Left cardiac atrium (tissue), 4 donors: ENCODE results near the gene OR7C2. TPM values are rescaled to one million over a fixed set of nuclear protein-coding genes. Genes with fewer than 3 reads are reported as not detected.

Experiments
- ATAC-seq, 2 donors: fragments of 200-7000 bp; cut with Tn5 transposase; one replicate each; pipeline ENCODE4 v1.9.1; 2020; ENCODE audit warnings: mild to moderate bottlenecking in 2 of 2, moderate library complexity in 2 of 2
- DNase-seq: peaks from one replicate; pipeline ENCODE4 v3.0.0-alpha.2; 2020
- intact Hi-C, 2 donors: fragments of 100-400 bp; cut with DNase I; formaldehyde crosslinking; loops; one replicate each; pipeline versions ENCODE4 v1.14.1 to v1.15.1; 2022 to 2023
- total RNA-seq, 2 donors: library from RNA; stranded (reverse); fragmentation: NEBNext Ultra II Directional; extraction: Animal tissue kit (Norgen Biotek cat#: 25700); gene quantifications; one replicate each; pipeline ENCODE4 v1.2.1, GENCODE V29; 2021
- donor health status: DM: no; HTN: yes; CAD: no.
- donor health status: DM: no; HTN: yes; CAD: no; lungs with severe emphysema.
- donor health status: DM: yes; HTN: yes; CAD: no.
- donor health status: Dilated cardiomyopathy.

OR7C2 gene
- total RNA-seq, 2 donors from 2014 or later, result not detected

- intact Hi-C loops, result no loop called here
- DNase-seq (no peak), ATAC-seq (no peak)
Observed at GRCh38 chr19:14977128-14977527, 35.8 kb downstream of the OR7C2 start.

- no peak for DNase-seq
- no peak for ATAC-seq
- intact Hi-C loops, result no loop called here
Observed at GRCh38 chr19:14978161-14978776, 37.0 kb downstream of the OR7C2 start.

GRCh38 chr19:14979476-14980255 is 38.4 kb downstream of the OR7C2 start, which contains the start of gene SLC1A6:
Gene SLC1A6 (minus strand): TSS chr19:14979864. CDS start chr19:14972910, 6,954 bp downstream.
- ATAC-seq (no peak), DNase-seq (no peak)
- intact Hi-C loops, result no loop called here

GRCh38 chr19:14985133-14985532 is 43.8 kb downstream of the OR7C2 start:
- ATAC-seq, result no peak
- no peak for DNase-seq
- intact Hi-C loops, result no loop called here

Other genes starting within 250 kb of the OR7C2 start
- gene ADGRE2, start 162.9 kb upstream of the OR7C2 start, total RNA-seq, result 1 to 10 TPM in 1 of 2 donors, under 1 TPM in 1; 0.88 to 1.4 TPM
- gene OR7A5, start 106.3 kb upstream of the OR7C2 start, total RNA-seq, result not detected
- gene OR7C1, start 106.3 kb upstream of the OR7C2 start, total RNA-seq, result not detected
- gene OR7A10, start 92.6 kb upstream of the OR7C2 start, total RNA-seq, result not detected
- not detected for gene OR7A17, start 55.4 kb upstream of the OR7C2 start, total RNA-seq
- not detected for gene SLC1A6, start 38.4 kb downstream of the OR7C2 start, total RNA-seq
- gene CASP14, start 108.0 kb downstream of the OR7C2 start, total RNA-seq, result not detected
- not detected for gene OR1I1, start 140.7 kb downstream of the OR7C2 start, total RNA-seq
- gene SYDE1, start 165.9 kb downstream of the OR7C2 start, total RNA-seq, result 10 to 100 TPM; 16.7 to 22.1 TPM